T-helper 2 cell treated with Interferon-gamma antibody and Interleukin-4, amounts not matched to agents 5 μg/mL and 100 μg/mL, for 36 hours (primary cell): ENCODE results near the gene HMG20B.
A peak's percentile ranks its signal among the peaks of the same experiment; 100 is the strongest.
"Not testable (repeated sequence)": the region's sequence is repeated elsewhere in the genome, so short reads cannot be mapped to it uniquely, and the experiment has no call there.

ENCODE experiments used
- DNase-seq: peaks from one replicate; pipeline ENCODE4 v3.0.0; 2021; ENCODE audit warnings: low spot score
- H3K27ac Mint-ChIP-seq: one replicate; pipeline ENCODE4 v1.8.0; 2021; ENCODE audit warnings: mild to moderate bottlenecking, mixed read lengths
- H3K27me3 Mint-ChIP-seq: one replicate; pipeline ENCODE4 v1.8.0; 2021; ENCODE audit warnings: low read depth, mixed read lengths
- H3K36me3 Mint-ChIP-seq: one replicate; pipeline ENCODE4 v1.8.0; 2021; ENCODE audit warnings: low read depth, mixed read lengths
- H3K4me1 Mint-ChIP-seq: one replicate; pipeline ENCODE4 v1.8.0; 2021; ENCODE audit warnings: low read depth, mixed read lengths
- H3K4me3 Mint-ChIP-seq: one replicate; pipeline ENCODE4 v1.8.0; 2022; ENCODE audit warnings: mild to moderate bottlenecking, moderate library complexity, mixed read lengths
- H3K9me3 Mint-ChIP-seq: one replicate; pipeline ENCODE4 v1.8.0; 2021; ENCODE audit warnings: mixed read lengths

HMG20B gene

DNA sequence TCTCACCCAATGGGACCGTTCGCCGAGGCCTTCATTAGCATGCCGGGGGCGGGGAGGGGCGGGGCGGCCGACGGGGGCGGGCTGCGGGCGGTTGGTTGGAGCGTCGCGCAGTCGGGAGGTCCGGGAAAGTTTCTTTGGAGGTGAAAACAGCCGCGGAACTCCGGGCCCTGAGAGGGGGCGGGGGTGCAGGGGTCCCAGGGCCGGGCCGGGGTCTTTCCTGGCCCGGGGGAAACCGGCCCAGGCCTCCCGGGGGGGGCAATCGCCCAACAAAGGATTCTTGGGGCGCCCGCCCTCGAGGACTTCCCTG, at the start of gene HMG20B:
Gene HMG20B (plus strand): TSS at position 90 of the 307 bp plus-strand sequence. CDS start 366 bp downstream, outside the sequence.
- peaks cover 8% of the 10 kb centered on the region for H3K4me1 Mint-ChIP-seq
- H3K36me3 Mint-ChIP-seq = peaks cover 12% of the 10 kb centered on the region
- H3K27ac Mint-ChIP-seq = peak within 1 kb of the TSS; percentile 80
- no peak for DNase-seq
- H3K9me3 Mint-ChIP-seq = no peaks in the 10 kb centered on the region
- H3K27me3 Mint-ChIP-seq = no peaks in the 10 kb centered on the region
- peak within 1 kb of the TSS; percentile 76 for H3K4me3 Mint-ChIP-seq

GRCh38 chr19:3523361-3524077, 49.2 kb upstream of the HMG20B start:
- no peaks in the 10 kb centered on the region for H3K9me3 Mint-ChIP-seq
- H3K4me1 Mint-ChIP-seq = peaks cover 4% of the 10 kb centered on the region
- H3K36me3 Mint-ChIP-seq = peaks cover 20% of the 10 kb centered on the region
- no peaks in the 10 kb centered on the region for H3K27me3 Mint-ChIP-seq
- H3K4me3 Mint-ChIP-seq = no peak overlapping the region
- DNase-seq = no peak
- no peak overlapping the region for H3K27ac Mint-ChIP-seq

GRCh38 chr19:3524078-3524842, 48.5 kb upstream of the HMG20B start:
- no peak overlapping the region for H3K27ac Mint-ChIP-seq
- DNase-seq = no peak
- no peak overlapping the region for H3K4me3 Mint-ChIP-seq
- no peaks in the 10 kb centered on the region for H3K9me3 Mint-ChIP-seq
- no peaks in the 10 kb centered on the region for H3K27me3 Mint-ChIP-seq
- H3K4me1 Mint-ChIP-seq = peaks cover 4% of the 10 kb centered on the region
- H3K36me3 Mint-ChIP-seq = peaks cover 20% of the 10 kb centered on the region

GRCh38 chr19:3524904-3525451, 47.8 kb upstream of the HMG20B start:
- H3K9me3 Mint-ChIP-seq = no peaks in the 10 kb centered on the region
- no peak for DNase-seq
- no peaks in the 10 kb centered on the region for H3K27me3 Mint-ChIP-seq
- H3K27ac Mint-ChIP-seq = no peak overlapping the region
- H3K36me3 Mint-ChIP-seq = peaks cover 20% of the 10 kb centered on the region
- no peak overlapping the region for H3K4me3 Mint-ChIP-seq
- H3K4me1 Mint-ChIP-seq = peaks cover 4% of the 10 kb centered on the region

DNA sequence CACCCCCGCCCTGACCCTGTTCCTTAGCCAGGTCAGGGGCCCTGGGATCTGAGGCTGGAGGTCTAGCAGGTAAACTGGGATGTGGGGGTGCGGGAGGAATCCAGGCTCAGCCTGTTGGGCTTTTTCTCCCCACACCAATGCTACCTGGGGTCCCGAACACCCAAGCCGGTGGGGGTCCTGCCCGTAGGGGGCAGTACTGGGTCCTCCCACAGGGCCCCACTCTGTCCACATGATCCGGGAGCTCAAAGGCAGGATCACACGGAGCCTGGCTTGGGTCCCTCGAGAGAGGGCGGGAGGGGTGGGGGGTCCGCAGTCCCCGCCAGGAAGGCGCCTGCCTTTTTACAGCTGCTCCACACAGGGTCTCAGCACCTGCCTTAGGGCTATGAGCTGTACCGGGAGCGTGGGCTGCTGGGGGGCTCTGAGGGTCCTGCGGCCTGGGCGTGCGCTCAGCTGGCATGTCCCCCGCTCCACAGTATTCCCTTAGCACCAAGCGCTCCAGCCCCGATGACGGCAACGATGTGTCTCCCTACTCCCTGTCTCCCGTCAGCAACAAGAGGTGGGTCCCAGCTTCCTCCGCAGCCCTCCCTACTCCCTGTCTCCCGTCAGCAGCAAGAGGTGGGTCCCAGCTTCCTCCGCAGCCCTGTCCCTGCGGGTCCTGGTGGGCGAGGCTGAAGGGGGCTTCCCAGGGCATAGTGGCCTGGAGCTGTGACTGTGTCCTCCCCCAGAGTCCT, 46.1 kb upstream of the HMG20B start:
- Mint-ChIP-seq H3K9me3 (no peaks in the 10 kb centered on the region), H3K4me1 (peaks cover 2% of the 10 kb centered on the region), H3K36me3 (peaks cover 20% of the 10 kb centered on the region), H3K27ac (no peak overlapping the region), H3K27me3 (no peaks in the 10 kb centered on the region), H3K4me3 (no peak overlapping the region)
- no peak for DNase-seq

- H3K9me3 Mint-ChIP-seq = no peaks in the 10 kb centered on the region
- peaks cover 16% of the 10 kb centered on the region for H3K36me3 Mint-ChIP-seq
- H3K4me1 Mint-ChIP-seq = peaks cover 2% of the 10 kb centered on the region
- no peaks in the 10 kb centered on the region for H3K27me3 Mint-ChIP-seq
- no peak for DNase-seq
- H3K4me3 Mint-ChIP-seq = no peak overlapping the region
- H3K27ac Mint-ChIP-seq = no peak overlapping the region
Measured at GRCh38 chr19:3527238-3527910, 45.4 kb upstream of the HMG20B start.

- no peak overlapping the region for H3K4me3 Mint-ChIP-seq
- no peak overlapping the region for H3K27ac Mint-ChIP-seq
Measured at GRCh38 chr19:3528080-3528479, 44.7 kb upstream of the HMG20B start.

GRCh38 chr19:3528539-3529211, 44.1 kb upstream of the HMG20B start:
- H3K4me3 Mint-ChIP-seq = no peak overlapping the region
- no peaks in the 10 kb centered on the region for H3K9me3 Mint-ChIP-seq
- peaks cover 21% of the 10 kb centered on the region for H3K36me3 Mint-ChIP-seq
- H3K4me1 Mint-ChIP-seq = peaks cover 2% of the 10 kb centered on the region
- H3K27ac Mint-ChIP-seq = no peak overlapping the region
- DNase-seq = no peak
- no peaks in the 10 kb centered on the region for H3K27me3 Mint-ChIP-seq

More at GRCh38 chr19:3528080-3528479, 44.7 kb upstream of the HMG20B start:
- H3K27me3 Mint-ChIP-seq = no peaks in the 10 kb centered on the region
- no peak for DNase-seq
- H3K36me3 Mint-ChIP-seq = peaks cover 18% of the 10 kb centered on the region
- no peaks in the 10 kb centered on the region for H3K9me3 Mint-ChIP-seq
- peaks cover 2% of the 10 kb centered on the region for H3K4me1 Mint-ChIP-seq

DNA sequence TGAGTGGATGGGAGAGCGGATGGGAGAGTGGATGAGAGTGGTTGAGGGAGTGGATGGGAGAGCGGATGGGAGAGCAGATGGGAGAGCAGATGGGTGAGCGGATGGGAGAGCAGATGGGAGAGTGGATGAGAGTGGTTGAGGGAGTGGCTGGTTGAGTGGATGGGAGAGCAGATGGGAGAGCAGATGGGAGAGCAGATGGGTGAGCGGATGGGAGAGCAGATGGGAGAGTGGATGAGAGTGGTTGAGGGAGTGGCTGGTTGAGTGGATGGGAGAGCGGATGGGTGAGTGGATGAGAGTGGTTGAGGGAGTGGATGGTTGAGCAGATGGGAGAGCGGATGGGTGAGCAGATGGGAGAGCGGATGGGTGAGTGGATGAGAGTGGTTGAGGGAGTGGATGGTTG, 43.4 kb upstream of the HMG20B start:
- DNase-seq, H3K4me3 Mint-ChIP-seq, H3K27me3 Mint-ChIP-seq, H3K27ac Mint-ChIP-seq, H3K9me3 Mint-ChIP-seq, H3K4me1 Mint-ChIP-seq: not testable (repeated sequence)
- H3K36me3 Mint-ChIP-seq = peaks cover 19% of the 10 kb centered on the region

DNA sequence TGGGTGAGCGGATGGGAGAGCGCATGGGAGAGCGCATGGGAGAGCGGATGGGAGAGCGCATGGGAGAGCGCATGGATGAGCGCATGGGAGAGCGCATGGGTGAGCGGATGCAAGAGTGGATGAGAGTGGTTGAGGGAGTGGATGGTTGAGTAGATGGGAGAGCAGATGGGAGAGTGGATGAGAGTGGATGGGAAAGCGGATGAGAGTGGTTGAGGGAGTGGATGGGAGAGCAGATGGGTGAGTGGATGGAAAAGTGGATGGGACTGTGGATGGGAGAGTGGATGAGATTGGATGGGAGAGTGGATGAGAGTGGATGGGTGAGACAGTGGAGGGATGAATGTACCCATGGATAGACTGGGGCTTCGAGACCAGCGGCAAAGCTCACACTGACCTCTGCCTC, 42.4 kb upstream of the HMG20B start:
- DNase-seq = no peak
- H3K27ac Mint-ChIP-seq = no peak overlapping the region
- no peaks in the 10 kb centered on the region for H3K27me3 Mint-ChIP-seq
- H3K9me3 Mint-ChIP-seq = no peaks in the 10 kb centered on the region
- H3K36me3 Mint-ChIP-seq = peaks cover 22% of the 10 kb centered on the region
- no peak overlapping the region for H3K4me3 Mint-ChIP-seq
- H3K4me1 Mint-ChIP-seq = no peaks in the 10 kb centered on the region

DNA sequence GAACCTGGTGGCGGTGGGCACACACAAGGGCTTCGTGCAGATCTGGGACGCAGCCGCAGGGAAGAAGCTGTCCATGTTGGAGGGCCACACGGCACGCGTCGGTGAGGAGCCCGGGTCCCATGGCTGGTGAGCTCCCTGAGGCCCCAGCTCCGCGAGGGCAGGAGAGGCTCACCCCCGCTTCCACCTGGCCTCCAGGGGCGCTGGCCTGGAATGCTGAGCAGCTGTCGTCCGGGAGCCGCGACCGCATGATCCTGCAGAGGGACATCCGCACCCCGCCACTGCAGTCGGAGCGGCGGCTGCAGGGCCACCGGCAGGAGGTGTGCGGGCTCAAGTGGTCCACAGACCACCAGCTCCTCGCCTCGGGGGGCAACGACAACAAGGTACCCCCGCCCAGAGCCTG, 41.0 kb upstream of the HMG20B start:
- H3K4me1 Mint-ChIP-seq = no peaks in the 10 kb centered on the region
- no peak overlapping the region for H3K4me3 Mint-ChIP-seq
- no peaks in the 10 kb centered on the region for H3K9me3 Mint-ChIP-seq
- peaks cover 25% of the 10 kb centered on the region for H3K36me3 Mint-ChIP-seq
- H3K27ac Mint-ChIP-seq = no peak overlapping the region
- no peaks in the 10 kb centered on the region for H3K27me3 Mint-ChIP-seq
- no peak for DNase-seq

DNA sequence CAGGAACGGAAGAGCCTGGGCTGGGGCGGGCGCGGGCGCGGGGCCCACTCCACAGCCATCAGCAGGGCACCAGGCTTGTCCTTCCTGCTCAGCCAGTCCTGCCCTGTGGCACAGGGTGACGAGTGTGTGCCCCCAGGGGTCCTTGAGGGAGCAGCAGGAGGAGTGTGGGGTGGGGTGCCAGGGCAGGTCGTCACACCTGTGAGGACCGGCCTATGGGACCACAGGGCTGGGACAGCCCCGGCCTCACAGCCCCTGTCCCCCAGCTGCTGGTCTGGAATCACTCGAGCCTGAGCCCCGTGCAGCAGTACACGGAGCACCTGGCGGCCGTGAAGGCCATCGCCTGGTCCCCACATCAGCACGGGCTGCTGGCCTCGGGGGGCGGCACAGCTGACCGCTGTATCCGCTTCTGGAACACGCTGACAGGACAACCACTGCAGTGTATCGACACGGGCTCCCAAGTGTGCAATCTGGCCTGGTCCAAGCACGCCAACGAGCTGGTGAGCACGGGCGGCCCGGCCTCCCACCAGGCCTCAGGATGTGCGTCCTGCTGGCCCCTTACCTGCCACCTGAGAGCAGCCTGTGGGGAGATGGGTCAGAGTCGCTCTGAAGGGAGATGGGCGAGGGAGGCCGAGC, 40.5 kb upstream of the HMG20B start:
- Mint-ChIP-seq H3K9me3 (no peaks in the 10 kb centered on the region), H3K27ac (no peak overlapping the region), H3K4me1 (no peaks in the 10 kb centered on the region), H3K4me3 (no peak overlapping the region), H3K27me3 (no peaks in the 10 kb centered on the region), H3K36me3 (peaks cover 20% of the 10 kb centered on the region)
- no peak for DNase-seq

- H3K36me3 Mint-ChIP-seq = peaks cover 20% of the 10 kb centered on the region
- H3K27ac Mint-ChIP-seq = no peak overlapping the region
- H3K27me3 Mint-ChIP-seq = no peaks in the 10 kb centered on the region
- H3K4me3 Mint-ChIP-seq = no peak overlapping the region
- H3K4me1 Mint-ChIP-seq = no peaks in the 10 kb centered on the region
- no peaks in the 10 kb centered on the region for H3K9me3 Mint-ChIP-seq
- DNase-seq = no peak
Measured at GRCh38 chr19:3533033-3533432, 39.7 kb upstream of the HMG20B start.
